Vagina (tissue), 2 donors: ENCODE data around the gene SDHB. TPM values are rescaled to one million over a fixed set of nuclear protein-coding genes. Genes with fewer than 3 reads are reported as not detected.

ENCODE experiments used
- DNase-seq, 2 donors: peaks; one replicate each; pipeline ENCODE4 v3.0.0-alpha.2; 2017; ENCODE audit errors: extremely low spot score in 2 of 2
- H3K27ac ChIP-seq: fragments of 200-600 bp; sonication (generic); one replicate; pipeline ENCODE4 v1.5.1; 2019
- H3K27me3 ChIP-seq: fragments of 200-600 bp; sonication (generic); one replicate; pipeline ENCODE4 v1.5.1; 2019
- H3K36me3 ChIP-seq, 2 donors: fragments of 200-600 bp; sonication (generic); one replicate each; pipeline ENCODE4 v1.5.1; 2017 to 2019
- H3K4me1 ChIP-seq: fragments of 200-600 bp; sonication (generic); one replicate; pipeline ENCODE4 v1.5.1; 2019
- H3K4me3 ChIP-seq, 2 donors: fragments of 200-600 bp; sonication (generic); 1 replicate in 1 of 2; 2 replicates in 1 of 2; pipeline ENCODE4 v1.5.1; 2016 to 2019
- H3K9me3 ChIP-seq: fragments of 200-600 bp; sonication (generic); one replicate; pipeline ENCODE4 v1.5.1; 2019
- CTCF ChIP-seq, 3 experiments: fragments of 450-650 bp in 2 of 3; fragments of 200-600 bp in 1 of 3; sonication (generic) in 1 of 3; IDR thresholded peaks; one replicate each; pipeline ENCODE4 v1.5.1; 2017 to 2019; ENCODE audit warnings: antibody characterized with exemption in 3 of 3, mild to moderate bottlenecking in 2 of 3, moderate library complexity in 2 of 3
- POLR2A ChIP-seq, 2 donors: fragments of 450-650 bp; IDR thresholded peaks; one replicate each; pipeline ENCODE4 v1.6.1; 2017; ENCODE audit warnings: antibody characterized with exemption in 2 of 2, mild to moderate bottlenecking in 2 of 2, moderate library complexity in 2 of 2
- POLR2AphosphoS5 ChIP-seq, 2 donors: sonication (generic); formaldehyde crosslinking; IDR thresholded peaks; one replicate each; pipeline ENCODE4 v1.9.0; 2017; ENCODE audit warnings: antibody characterized with exemption in 2 of 2, mild to moderate bottlenecking in 2 of 2, low read depth in 1 of 2; ENCODE audit not compliant: insufficient read depth in 1 of 2
- intact Hi-C: fragments of 100-400 bp; cut with DNase I; formaldehyde crosslinking; loops from one replicate; pipeline ENCODE4 v1.15.1; 2023
- total RNA-seq: library from RNA; depleted of rRNA; stranded (reverse); fragments of >200 nt; gene quantifications from one replicate; pipeline ENCODE4 v1.2.3, GENCODE V29; 2016

Gene SDHB
- total RNA-seq, 1 donor from 2014 or later: 96.5 TPM

- intact Hi-C loops: no loop called here
Observed at GRCh38 chr1:17069452-17070162, 15.8 kb upstream of the SDHB start.

GRCh38 chr1:17068789-17069188, 15.0 kb upstream of the SDHB start:
- no peak for TF ChIP-seq POLR2AphosphoS5 (IDR thresholded peaks at IDR 0.05; ENCODE audit: insufficient read depth in 1 of 2, low read depth in 1 of 2)
- intact Hi-C loops: no loop called here

More at GRCh38 chr1:17069452-17070162, 15.8 kb upstream of the SDHB start:
- H3K27ac ChIP-seq: no peak overlapping the region
- DNase-seq: no peak
- H3K36me3 ChIP-seq: no peaks in the 10 kb centered on the region
- H3K9me3 ChIP-seq: no peaks in the 10 kb centered on the region
- TF ChIP-seq CTCF (IDR thresholded peaks at IDR 0.05) (no peak), POLR2A (IDR thresholded peaks at IDR 0.05) (no peak), POLR2AphosphoS5 (IDR thresholded peaks at IDR 0.05; ENCODE audit: insufficient read depth in 1 of 2, low read depth in 1 of 2) (no peak)
- no peak overlapping the region for H3K4me3 ChIP-seq
- H3K27me3 ChIP-seq: no peaks in the 10 kb centered on the region
- H3K4me1 ChIP-seq: no peaks in the 10 kb centered on the region

GRCh38 chr1:17067465-17068240, 13.8 kb upstream of the SDHB start:
- intact Hi-C loops: no loop called here

More at GRCh38 chr1:17068789-17069188, 15.0 kb upstream of the SDHB start:
- H3K27me3 ChIP-seq: no peaks in the 10 kb centered on the region
- no peak for DNase-seq
- peaks cover under 1% of the 10 kb centered on the region for H3K4me1 ChIP-seq
- H3K9me3 ChIP-seq: no peaks in the 10 kb centered on the region
- H3K27ac ChIP-seq: no peak overlapping the region
- no peak overlapping the region for H3K4me3 ChIP-seq
- no peaks in the 10 kb centered on the region for H3K36me3 ChIP-seq

GRCh38 chr1:17067069-17067426, 13.2 kb upstream of the SDHB start:
- intact Hi-C loops: no loop called here
- DNase-seq: no peak
- TF ChIP-seq CTCF (IDR thresholded peaks at IDR 0.05) (no peak), POLR2AphosphoS5 (IDR thresholded peaks at IDR 0.05; ENCODE audit: insufficient read depth in 1 of 2, low read depth in 1 of 2) (no peak), POLR2A (IDR thresholded peaks at IDR 0.05) (no peak)
- Histone ChIP-seq H3K27ac (no peak overlapping the region), H3K36me3 (no peaks in the 10 kb centered on the region), H3K4me3 (no peak overlapping the region), H3K9me3 (no peaks in the 10 kb centered on the region), H3K4me1 (peaks cover 4% of the 10 kb centered on the region), H3K27me3 (no peaks in the 10 kb centered on the region)

More at GRCh38 chr1:17067465-17068240, 13.8 kb upstream of the SDHB start:
- TF ChIP-seq CTCF (IDR thresholded peaks at IDR 0.05): no peak
- TF ChIP-seq POLR2A (IDR thresholded peaks at IDR 0.05): no peak
- TF ChIP-seq POLR2AphosphoS5 (IDR thresholded peaks at IDR 0.05; ENCODE audit: insufficient read depth in 1 of 2, low read depth in 1 of 2): no peak
- Histone ChIP-seq H3K9me3 (no peaks in the 10 kb centered on the region), H3K27ac (no peak overlapping the region), H3K27me3 (no peaks in the 10 kb centered on the region), H3K4me1 (peaks cover 4% of the 10 kb centered on the region), H3K4me3 (no peak overlapping the region), H3K36me3 (no peaks in the 10 kb centered on the region)
- DNase-seq: no peak

GRCh38 chr1:17066361-17067068, 12.7 kb upstream of the SDHB start:
- no peak for DNase-seq
- Histone ChIP-seq H3K27ac (no peak overlapping the region), H3K4me3 (no peak overlapping the region), H3K4me1 (peaks cover 4% of the 10 kb centered on the region), H3K27me3 (no peaks in the 10 kb centered on the region), H3K9me3 (no peaks in the 10 kb centered on the region), H3K36me3 (no peaks in the 10 kb centered on the region)
- intact Hi-C loops: no loop called here
- TF ChIP-seq CTCF (IDR thresholded peaks at IDR 0.05): no peak
- no peak for TF ChIP-seq POLR2AphosphoS5 (IDR thresholded peaks at IDR 0.05; ENCODE audit: insufficient read depth in 1 of 2, low read depth in 1 of 2)
- no peak for TF ChIP-seq POLR2A (IDR thresholded peaks at IDR 0.05)
